ENCODE results near the gene GPR152. TPM values are rescaled to one million over a fixed set of nuclear protein-coding genes. Genes with fewer than 3 reads are reported as not detected.

GPR152 gene
- polyA plus RNA-seq, result 1 to 10 TPM in 1 of 3 donors, under 1 TPM in 1, not detected in 1; 0.23 to 2.5 TPM

DNA sequence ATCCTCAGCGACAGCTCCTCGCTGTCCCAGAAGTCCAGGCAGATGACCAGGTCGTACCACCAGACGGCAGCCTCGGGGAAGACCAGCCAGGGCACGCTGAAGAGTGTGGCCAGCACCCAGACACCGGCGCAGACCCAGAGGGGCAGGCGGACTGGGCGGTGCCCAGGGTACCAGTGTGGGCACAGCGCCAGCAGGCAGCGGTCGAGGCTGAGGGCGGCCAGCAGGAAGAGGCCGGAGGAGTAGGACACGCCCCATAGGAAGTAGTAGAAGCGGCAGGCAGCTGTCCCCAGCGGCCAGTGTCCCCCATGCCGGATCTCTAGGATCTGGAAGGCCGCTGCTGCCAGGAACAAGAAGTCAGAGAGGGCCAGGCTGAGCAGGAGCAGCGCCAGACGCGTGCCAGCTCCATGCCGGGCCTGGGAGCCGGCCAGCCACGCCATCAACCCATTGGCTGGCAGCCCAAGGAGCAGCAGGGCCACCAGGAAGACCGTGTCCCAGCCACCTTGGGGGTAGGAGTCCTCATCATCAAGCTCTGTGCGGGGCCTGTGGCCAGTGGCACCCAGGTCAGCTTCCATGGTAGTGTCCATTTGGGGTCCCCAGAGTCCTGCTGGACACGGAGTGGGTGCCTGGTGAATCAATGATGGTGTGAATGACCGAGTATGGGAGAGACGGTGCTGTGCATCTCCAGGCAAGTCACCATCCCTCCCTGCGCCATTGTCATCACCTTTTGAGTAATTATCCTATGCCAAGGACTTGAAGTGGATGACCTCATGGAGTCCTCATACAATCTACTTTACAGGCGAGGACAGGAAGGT, at the start of gene GPR152:
GPR152 (minus strand) TSS at position 589 of the 812 bp plus-strand sequence; CDS start at position 584, 5 bp downstream.
- Mint-ChIP-seq H3K27me3 (ENCODE audit: low read depth in 3 of 3) (peaks cover 2 to 13% (median 6%) of the 10 kb centered on the region in 3 donors), H3K27ac (no peak within 1 kb of the TSS), H3K4me1 (peaks cover 0 to 10% of the 10 kb centered on the region in 2 donors), H3K36me3 (no peaks in the 10 kb centered on the region), H3K9me3 (no peaks in the 10 kb centered on the region), H3K4me3 (no peak within 1 kb of the TSS)
- no peak for DNase-seq

GRCh38 chr11:67501854-67502253, 49.3 kb upstream of the GPR152 start:
- Mint-ChIP-seq H3K4me1 (peaks cover 32 to 37% of the 10 kb centered on the region in 2 donors), H3K4me3 (no peak overlapping the region), H3K27ac (no peak overlapping the region), H3K27me3 (ENCODE audit: low read depth in 3 of 3) (peaks cover 0 to 18% (median 8%) of the 10 kb centered on the region in 3 donors), H3K36me3 (peaks cover 5 to 10% (median 9%) of the 10 kb centered on the region in 3 donors), H3K9me3 (no peaks in the 10 kb centered on the region)
- DNase-seq, result no peak

GRCh38 chr11:67500831-67501715, 48.5 kb upstream of the GPR152 start:
- peaks cover 5 to 10% (median 9%) of the 10 kb centered on the region in 3 donors for H3K36me3 Mint-ChIP-seq
- H3K27me3 Mint-ChIP-seq (ENCODE audit: low read depth in 3 of 3), result peaks cover 0 to 17% (median 8%) of the 10 kb centered on the region in 3 donors
- H3K27ac Mint-ChIP-seq, result peak overlapping the region in 2 of 6 donors; percentile 8 to 11
- H3K4me3 Mint-ChIP-seq, result no peak overlapping the region
- H3K9me3 Mint-ChIP-seq, result no peaks in the 10 kb centered on the region
- peaks cover 24 to 29% of the 10 kb centered on the region in 2 donors for H3K4me1 Mint-ChIP-seq
- DNase-seq, result no peak

GRCh38 chr11:67500484-67500821, 47.9 kb upstream of the GPR152 start:
- H3K4me1 Mint-ChIP-seq, result peaks cover 18 to 23% of the 10 kb centered on the region in 2 donors
- H3K27ac Mint-ChIP-seq, result peak overlapping the region in 2 of 6 donors; percentile 8 to 11
- DNase-seq, result no peak
- no peaks in the 10 kb centered on the region for H3K9me3 Mint-ChIP-seq
- peaks cover 0 to 13% (median 5%) of the 10 kb centered on the region in 3 donors for H3K27me3 Mint-ChIP-seq (ENCODE audit: low read depth in 3 of 3)
- H3K4me3 Mint-ChIP-seq, result no peak overlapping the region
- peaks cover 5 to 10% (median 9%) of the 10 kb centered on the region in 3 donors for H3K36me3 Mint-ChIP-seq

GRCh38 chr11:67499808-67500483, 47.4 kb upstream of the GPR152 start:
- Mint-ChIP-seq H3K36me3 (peaks cover 5 to 10% (median 9%) of the 10 kb centered on the region in 3 donors), H3K9me3 (no peaks in the 10 kb centered on the region), H3K27ac (no peak overlapping the region), H3K4me1 (peaks cover 16 to 22% of the 10 kb centered on the region in 2 donors), H3K4me3 (no peak overlapping the region), H3K27me3 (ENCODE audit: low read depth in 3 of 3) (peaks cover 0 to 11% (median 4%) of the 10 kb centered on the region in 3 donors)
- DNase-seq, result no peak

GRCh38 chr11:67498544-67498972, 46.0 kb upstream of the GPR152 start:
- no peak for DNase-seq
- no peaks in the 10 kb centered on the region for H3K9me3 Mint-ChIP-seq
- peaks cover 0 to 6% (median 2%) of the 10 kb centered on the region in 3 donors for H3K27me3 Mint-ChIP-seq (ENCODE audit: low read depth in 3 of 3)
- no peak overlapping the region for H3K27ac Mint-ChIP-seq
- H3K4me1 Mint-ChIP-seq, result peaks cover 16 to 17% of the 10 kb centered on the region in 2 donors
- peaks cover 5 to 10% (median 9%) of the 10 kb centered on the region in 3 donors for H3K36me3 Mint-ChIP-seq
- no peak overlapping the region for H3K4me3 Mint-ChIP-seq

DNA sequence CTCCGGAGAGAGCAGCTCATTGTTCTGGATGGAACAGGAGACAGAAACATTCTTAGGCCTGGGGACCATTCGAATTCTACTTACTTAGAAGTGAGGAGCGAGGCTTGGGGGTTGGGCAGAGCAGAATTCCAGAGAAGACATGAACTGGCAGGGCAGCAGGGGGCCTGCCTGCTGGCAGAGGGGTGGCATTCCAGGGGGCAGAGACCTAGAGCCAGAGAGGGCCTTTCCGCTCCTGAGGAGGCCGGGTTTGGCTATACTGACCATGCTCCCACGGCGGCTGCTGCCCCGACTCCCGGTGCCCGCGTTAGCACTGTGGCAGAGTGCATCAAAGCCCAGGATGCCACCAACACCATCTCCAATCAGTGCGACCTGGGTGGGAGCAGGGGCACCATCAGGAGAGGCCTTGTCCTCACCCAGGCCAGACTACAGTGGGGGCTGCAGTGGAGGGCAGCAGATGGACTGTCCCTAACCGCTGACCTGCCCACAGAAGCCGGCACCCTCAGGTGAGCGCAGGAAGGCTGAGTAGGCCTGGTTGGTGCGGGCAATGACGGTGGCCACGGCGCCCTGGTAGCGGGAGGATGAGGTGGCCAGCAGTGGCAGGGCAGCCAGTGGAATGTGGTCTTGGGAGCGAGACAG, 45.2 kb upstream of the GPR152 start:
- DNase-seq, result no peak
- Mint-ChIP-seq H3K9me3 (no peaks in the 10 kb centered on the region), H3K4me3 (no peak overlapping the region), H3K36me3 (peaks cover 5 to 10% (median 6%) of the 10 kb centered on the region in 3 donors), H3K27ac (no peak overlapping the region), H3K27me3 (ENCODE audit: low read depth in 3 of 3) (peaks cover 0 to 6% (median 2%) of the 10 kb centered on the region in 3 donors), H3K4me1 (peaks cover 11% of the 10 kb centered on the region in 2 donors)

DNA sequence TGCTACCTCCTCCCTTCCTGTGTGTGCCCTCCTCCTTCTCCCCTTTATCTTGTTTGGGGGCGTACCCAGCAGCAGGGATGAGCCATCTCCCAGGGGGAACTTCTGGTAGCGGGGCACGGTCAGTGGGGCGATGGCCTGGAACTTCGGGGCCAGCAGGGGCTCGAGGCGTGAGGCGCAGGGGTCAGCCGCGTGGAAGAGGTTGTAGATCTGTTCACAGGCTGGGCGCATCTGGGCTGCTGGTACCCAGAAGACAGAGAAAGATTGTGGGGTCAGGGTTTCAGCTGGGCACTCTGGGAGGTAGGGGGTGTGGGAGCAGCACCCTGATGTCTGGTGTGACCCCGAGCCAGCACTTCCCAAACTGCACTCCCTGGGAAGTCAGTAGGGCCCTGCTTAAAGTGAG, 43.6 kb upstream of the GPR152 start:
- DNase-seq, result no peak
- H3K4me1 Mint-ChIP-seq, result peaks cover 7% of the 10 kb centered on the region in 2 donors
- H3K36me3 Mint-ChIP-seq, result peaks cover 2 to 7% (median 3%) of the 10 kb centered on the region in 3 donors
- H3K4me3 Mint-ChIP-seq, result no peak overlapping the region
- no peak overlapping the region for H3K27ac Mint-ChIP-seq
- H3K27me3 Mint-ChIP-seq (ENCODE audit: low read depth in 3 of 3), result peaks cover 0 to 4% (median 2%) of the 10 kb centered on the region in 3 donors
- no peaks in the 10 kb centered on the region for H3K9me3 Mint-ChIP-seq

DNA sequence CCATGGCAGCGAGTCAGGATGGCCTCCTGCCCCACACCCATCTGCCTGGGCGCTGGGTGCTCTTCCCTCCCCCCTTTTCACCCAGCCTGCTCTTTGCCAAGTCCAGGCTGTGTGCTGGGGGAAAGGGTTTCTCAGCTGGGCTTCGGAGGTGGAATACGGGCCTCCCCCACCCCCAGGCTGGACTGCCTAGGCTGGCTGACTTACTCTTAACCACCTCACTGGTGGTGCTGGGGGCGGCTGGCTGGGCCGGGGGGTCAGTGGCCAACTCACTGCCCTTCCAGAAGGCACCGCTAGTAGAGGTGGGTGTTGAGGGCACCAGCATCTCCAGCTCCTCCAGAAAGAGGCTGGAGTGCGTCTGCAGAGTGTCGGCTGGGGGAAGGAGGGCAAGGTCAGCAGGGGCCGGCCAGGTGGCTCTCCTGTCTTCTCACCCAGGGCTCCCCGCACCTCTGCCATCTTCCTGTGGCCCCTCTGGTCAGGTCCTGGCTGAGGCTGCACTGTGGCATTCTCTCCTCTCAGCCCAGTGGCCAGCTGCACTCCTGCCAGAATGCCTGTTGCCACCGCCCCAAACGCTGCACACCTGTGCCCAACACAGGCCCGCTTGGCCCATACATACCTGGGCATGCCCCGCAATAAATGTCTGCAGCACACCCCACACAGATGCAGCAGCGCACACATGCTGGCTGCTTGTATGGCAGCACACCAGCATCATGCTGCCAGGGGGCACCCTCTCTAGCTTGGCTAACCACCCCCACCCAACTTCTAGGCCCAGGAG, 42.9 kb upstream of the GPR152 start:
- no peak overlapping the region for H3K27ac Mint-ChIP-seq

DNA sequence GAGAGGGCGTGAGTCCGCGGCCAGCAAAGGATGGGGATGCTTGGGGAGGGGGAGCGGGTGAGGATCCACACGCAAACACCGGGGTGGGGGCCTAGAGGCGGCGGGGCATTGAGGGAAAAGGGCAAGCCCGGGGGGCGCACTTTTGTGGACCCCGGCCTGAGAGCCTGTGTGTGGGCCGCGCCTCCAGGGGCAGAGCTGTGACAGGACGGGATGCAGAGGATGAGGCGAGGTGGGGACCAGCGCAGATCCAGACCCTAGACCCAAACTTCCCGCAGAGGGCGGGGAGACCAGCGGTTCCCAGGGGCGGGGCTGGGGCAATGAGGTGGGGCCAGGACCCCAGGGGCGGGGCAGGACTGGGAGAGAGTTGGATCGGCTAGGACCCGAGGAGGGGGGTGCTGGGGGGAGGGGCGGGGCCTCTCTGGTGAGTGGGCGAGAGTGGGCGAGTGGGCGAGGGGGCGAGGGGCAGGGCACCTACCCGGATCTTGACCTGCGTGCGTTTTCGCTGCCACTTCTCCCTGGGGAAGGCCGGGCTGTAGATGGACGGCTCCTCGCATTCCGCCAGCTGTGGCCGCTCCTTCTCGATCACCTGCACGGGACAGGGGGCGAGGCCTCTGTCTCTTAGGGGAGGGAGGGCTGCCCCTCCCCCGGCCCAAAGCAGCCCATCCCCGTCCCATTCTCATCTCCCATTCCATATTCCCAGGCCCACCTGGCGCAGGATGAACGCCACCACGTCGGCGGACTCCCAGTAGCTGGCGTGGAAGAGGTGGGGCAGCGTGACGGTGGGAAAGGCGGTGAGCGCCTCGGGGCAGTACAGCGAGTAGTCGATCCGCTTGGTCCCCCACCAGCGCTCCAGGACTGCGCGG, 42.1 kb upstream of the GPR152 start:
- Mint-ChIP-seq H3K4me3 (no peak overlapping the region), H3K27ac (no peak overlapping the region), H3K27me3 (ENCODE audit: low read depth in 3 of 3) (peaks cover 0 to 2% (median 1%) of the 10 kb centered on the region in 3 donors), H3K9me3 (no peaks in the 10 kb centered on the region), H3K4me1 (peaks cover 0 to 2% of the 10 kb centered on the region in 2 donors), H3K36me3 (peaks cover 0 to 3% (median 0%) of the 10 kb centered on the region in 3 donors)
- DNase-seq, result no peak

More for the DNA sequence above, 42.9 kb upstream of the GPR152 start:
- Mint-ChIP-seq H3K4me1 (peaks cover 0 to 2% of the 10 kb centered on the region in 2 donors), H3K27me3 (ENCODE audit: low read depth in 3 of 3) (peaks cover 0 to 2% (median 2%) of the 10 kb centered on the region in 3 donors), H3K4me3 (no peak overlapping the region), H3K36me3 (no peaks in the 10 kb centered on the region), H3K9me3 (no peaks in the 10 kb centered on the region)
- no peak for DNase-seq

GRCh38 chr11:67493548-67494370, 41.2 kb upstream of the GPR152 start:
- DNase-seq, result no peak
- H3K9me3 Mint-ChIP-seq, result no peaks in the 10 kb centered on the region
- peaks cover 0 to 2% of the 10 kb centered on the region in 2 donors for H3K4me1 Mint-ChIP-seq
- peaks cover 0 to 5% (median 0%) of the 10 kb centered on the region in 3 donors for H3K36me3 Mint-ChIP-seq
- H3K4me3 Mint-ChIP-seq, result no peak overlapping the region
- peaks cover 0 to 1% (median 0%) of the 10 kb centered on the region in 3 donors for H3K27me3 Mint-ChIP-seq (ENCODE audit: low read depth in 3 of 3)
- H3K27ac Mint-ChIP-seq, result no peak overlapping the region
